Measurements from ENCODE around the gene KAT6B. TPM values are rescaled to one million over a fixed set of nuclear protein-coding genes. Genes with fewer than 3 reads are reported as not detected.

Gene KAT6B
- total RNA-seq, 2 donors from 2014 or later = 28.0 to 97.8 TPM

DNA sequence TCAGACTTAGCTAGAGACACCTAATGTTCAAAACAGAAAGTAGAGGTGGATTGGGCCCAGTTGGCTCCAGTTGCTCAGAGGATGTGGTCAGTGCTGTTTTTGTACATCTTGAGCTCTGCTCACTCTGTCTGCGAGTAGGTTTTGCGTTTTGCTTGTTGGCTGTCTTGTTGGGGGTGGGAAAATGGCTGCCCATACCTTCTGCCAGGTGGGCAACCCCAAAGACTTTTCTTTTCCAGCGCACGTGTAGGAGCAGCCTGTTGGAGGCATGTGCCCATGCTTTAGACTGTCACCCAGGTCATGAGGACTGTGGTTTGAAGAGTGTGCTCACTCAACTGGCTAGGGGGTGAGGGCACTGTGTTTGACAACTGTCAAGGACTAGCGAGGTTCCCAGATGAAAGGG is 73.9 kb downstream of the KAT6B start:
- H3K4me1 ChIP-seq (replicated peaks) = no peaks in the 10 kb centered on the region

GRCh38 chr10:74901301-74901700 is 74.9 kb downstream of the KAT6B start:
- H3K9me3 ChIP-seq = no peaks in the 10 kb centered on the region
- H3K27me3 ChIP-seq (replicated peaks; ENCODE audit: insufficient read depth) = no peaks in the 10 kb centered on the region
- intact Hi-C loops (cut with DNase I) = no loop called here
- H3K36me3 ChIP-seq = no peaks in the 10 kb centered on the region
- no peaks in the 10 kb centered on the region for H3K4me1 ChIP-seq (replicated peaks)
- WGBS = 47% methylated on average over 2 of the region's 2 CpGs
- DNase-seq (ENCODE audit: low spot score) = no peak
- H3K4me3 ChIP-seq = no peak overlapping the region
- no peak overlapping the region for H3K27ac ChIP-seq
- TF ChIP-seq CTCF (IDR thresholded peaks at IDR 0.05) (no peak), POLR2AphosphoS5 (IDR thresholded peaks at IDR 0.05) (no peak), POLR2A (IDR thresholded peaks at IDR 0.05) (no peak)

More for the DNA sequence above, 73.9 kb downstream of the KAT6B start:
- H3K27me3 ChIP-seq (replicated peaks; ENCODE audit: insufficient read depth) = no peaks in the 10 kb centered on the region
- no peaks in the 10 kb centered on the region for H3K36me3 ChIP-seq
- 91% methylated on average over 5 of the region's 5 CpGs for WGBS
- TF ChIP-seq POLR2A (IDR thresholded peaks at IDR 0.05) (no peak), CTCF (IDR thresholded peaks at IDR 0.05) (no peak), POLR2AphosphoS5 (IDR thresholded peaks at IDR 0.05) (no peak)
- H3K4me3 ChIP-seq = no peak overlapping the region
- no peak for DNase-seq (ENCODE audit: low spot score)
- H3K27ac ChIP-seq = no peak overlapping the region
- intact Hi-C loops (cut with DNase I) = no loop called here
- H3K9me3 ChIP-seq = no peaks in the 10 kb centered on the region

GRCh38 chr10:74901867-74902450 is 75.6 kb downstream of the KAT6B start:
- no peak overlapping the region for H3K27ac ChIP-seq
- no peak for DNase-seq (ENCODE audit: low spot score)
- H3K27me3 ChIP-seq (replicated peaks; ENCODE audit: insufficient read depth) = no peaks in the 10 kb centered on the region
- H3K4me3 ChIP-seq = no peak overlapping the region
- intact Hi-C loops (cut with DNase I) = no loop called here
- TF ChIP-seq POLR2AphosphoS5 (IDR thresholded peaks at IDR 0.05) (no peak), POLR2A (IDR thresholded peaks at IDR 0.05) (no peak), CTCF (IDR thresholded peaks at IDR 0.05) (no peak)
- no peaks in the 10 kb centered on the region for H3K36me3 ChIP-seq
- no peaks in the 10 kb centered on the region for H3K4me1 ChIP-seq (replicated peaks)
- H3K9me3 ChIP-seq = no peaks in the 10 kb centered on the region
- 63% methylated on average over 6 of the region's 6 CpGs for WGBS

GRCh38 chr10:74903491-74903890 is 77.1 kb downstream of the KAT6B start:
- intact Hi-C loops (cut with DNase I) = no loop called here
- H3K27ac ChIP-seq = no peak overlapping the region
- H3K4me1 ChIP-seq (replicated peaks) = no peaks in the 10 kb centered on the region
- no peaks in the 10 kb centered on the region for H3K9me3 ChIP-seq
- no peak for DNase-seq (ENCODE audit: low spot score)
- TF ChIP-seq CTCF (IDR thresholded peaks at IDR 0.05) = no peak
- TF ChIP-seq POLR2A (IDR thresholded peaks at IDR 0.05) = no peak
- H3K4me3 ChIP-seq = no peak overlapping the region
- H3K27me3 ChIP-seq (replicated peaks; ENCODE audit: insufficient read depth) = no peaks in the 10 kb centered on the region
- H3K36me3 ChIP-seq = no peaks in the 10 kb centered on the region
- 97% methylated on average over 3 of the region's 3 CpGs for WGBS

GRCh38 chr10:74906611-74907198 is 80.3 kb downstream of the KAT6B start:
- H3K27me3 ChIP-seq (replicated peaks; ENCODE audit: insufficient read depth) = no peaks in the 10 kb centered on the region
- TF ChIP-seq POLR2AphosphoS5 (IDR thresholded peaks at IDR 0.05) (no peak), CTCF (IDR thresholded peaks at IDR 0.05) (no peak), POLR2A (IDR thresholded peaks at IDR 0.05) (no peak)
- H3K4me1 ChIP-seq (replicated peaks) = no peaks in the 10 kb centered on the region
- H3K4me3 ChIP-seq = no peak overlapping the region
- no peaks in the 10 kb centered on the region for H3K9me3 ChIP-seq
- DNase-seq (ENCODE audit: low spot score) = no peak
- H3K36me3 ChIP-seq = no peaks in the 10 kb centered on the region
- no peak overlapping the region for H3K27ac ChIP-seq
- 54% methylated on average over 6 of the region's 6 CpGs for WGBS
- intact Hi-C loops (cut with DNase I) = no loop called here

Data from prostate gland (tissue), 2 donors.